Calu3 (cell line): ENCODE results near the gene OSBPL8. TPM values are rescaled to one million over a fixed set of nuclear protein-coding genes. Genes with fewer than 3 reads are reported as not detected.

Source experiments
- BruUV-seq: library from RNA; stranded (reverse); fragments of 400-500 nt; replicated peaks from 2 replicates; lab custom pipeline; 2021; lab: Mats Ljungman, UMichigan
- CTCF ChIA-PET: fragments of 300-600 bp; sonication (Branson Sonifier 250); formaldehyde crosslinking; loops from one replicate; lab custom pipeline; 2022; ENCODE audit warnings: antibody characterized with exemption; lab: Charles Lee
- DNase-seq: peaks from one replicate; pipeline ENCODE4 v3.0.0; 2022
- H3K27ac Mint-ChIP-seq: one replicate; pipeline ENCODE4 v1.8.0; 2022; ENCODE audit warnings: mixed read lengths; ENCODE audit not compliant: unreplicated experiment
- H3K27me3 Mint-ChIP-seq: one replicate; pipeline ENCODE4 v1.8.0; 2022; ENCODE audit warnings: mixed read lengths; ENCODE audit not compliant: unreplicated experiment
- H3K36me3 Mint-ChIP-seq: one replicate; pipeline ENCODE4 v1.8.0; 2022; ENCODE audit warnings: mild to moderate bottlenecking, moderate library complexity, mixed read lengths; ENCODE audit not compliant: insufficient read depth, unreplicated experiment
- H3K4me1 Mint-ChIP-seq: one replicate; pipeline ENCODE4 v1.8.0; 2022; ENCODE audit warnings: mild to moderate bottlenecking, low read depth, mixed read lengths; ENCODE audit not compliant: unreplicated experiment
- H3K4me3 Mint-ChIP-seq: one replicate; pipeline ENCODE4 v1.8.0; 2022; ENCODE audit warnings: mild to moderate bottlenecking, low read depth, moderate library complexity, mixed read lengths; ENCODE audit not compliant: unreplicated experiment
- H3K9me3 Mint-ChIP-seq: one replicate; pipeline ENCODE4 v1.8.0; 2022; ENCODE audit warnings: low read depth, mixed read lengths; ENCODE audit not compliant: unreplicated experiment
- intact Hi-C: fragments of 100-400 bp; cut with micrococcal nuclease; formaldehyde crosslinking; loops from one replicate; pipeline ENCODE4 v1.10.0; 2022; ENCODE audit not compliant: unreplicated experiment
- total RNA-seq: library from RNA; stranded (reverse); gene quantifications from 2 replicates; pipeline ENCODE4 v1.2.3, GENCODE V29; 2022
- TF ChIP-seq, protein P1 (sequence below): fragments of 200-600 bp; IDR thresholded peaks from one replicate; pipeline ENCODE4 v1.8.0; 2022; ENCODE audit warnings: antibody characterized with exemption; ENCODE audit not compliant: unreplicated experiment

OSBPL8 gene
- total RNA-seq, 1 experiment from 2014 or later = 64.9 TPM

DNA sequence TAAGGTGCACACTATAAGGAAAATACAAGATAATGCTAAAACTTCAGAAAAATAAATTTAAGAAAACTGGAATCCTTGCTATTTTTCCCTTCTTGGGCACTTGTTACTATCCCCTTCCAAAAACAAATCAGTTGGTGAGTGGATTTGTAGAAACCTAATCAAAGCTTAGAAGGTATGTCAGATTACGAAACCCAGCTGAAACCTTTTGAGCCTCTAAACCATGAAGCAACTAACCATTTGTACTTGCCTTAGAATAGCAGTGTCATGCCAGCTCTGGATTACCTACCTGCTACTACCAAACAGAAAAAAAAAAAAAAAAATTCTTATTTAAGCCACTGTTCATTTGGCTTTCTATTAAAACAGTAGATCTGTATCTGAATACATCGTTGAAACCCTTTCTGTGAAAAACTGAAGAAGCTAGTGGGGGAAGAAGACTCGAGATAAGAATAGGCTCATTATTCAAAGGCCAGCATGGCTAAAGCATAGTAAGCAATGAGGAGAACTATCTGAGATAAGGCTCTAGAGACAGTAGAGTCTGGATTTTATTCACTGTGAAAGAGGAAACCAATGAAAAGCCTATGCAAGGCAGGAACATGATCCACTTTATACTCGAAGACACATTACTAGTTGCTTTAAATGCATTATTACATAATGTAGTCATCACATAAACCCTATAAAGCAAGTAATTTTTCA lies 30.2 kb downstream of the OSBPL8 start:
- Mint-ChIP-seq H3K4me1 (no peaks in the 10 kb centered on the region), H3K9me3 (no peaks in the 10 kb centered on the region), H3K27me3 (no peaks in the 10 kb centered on the region), H3K27ac (no peak overlapping the region), H3K36me3 (no peaks in the 10 kb centered on the region), H3K4me3 (no peak overlapping the region)
- no peak for DNase-seq
- TF ChIP-seq, protein P1, sequence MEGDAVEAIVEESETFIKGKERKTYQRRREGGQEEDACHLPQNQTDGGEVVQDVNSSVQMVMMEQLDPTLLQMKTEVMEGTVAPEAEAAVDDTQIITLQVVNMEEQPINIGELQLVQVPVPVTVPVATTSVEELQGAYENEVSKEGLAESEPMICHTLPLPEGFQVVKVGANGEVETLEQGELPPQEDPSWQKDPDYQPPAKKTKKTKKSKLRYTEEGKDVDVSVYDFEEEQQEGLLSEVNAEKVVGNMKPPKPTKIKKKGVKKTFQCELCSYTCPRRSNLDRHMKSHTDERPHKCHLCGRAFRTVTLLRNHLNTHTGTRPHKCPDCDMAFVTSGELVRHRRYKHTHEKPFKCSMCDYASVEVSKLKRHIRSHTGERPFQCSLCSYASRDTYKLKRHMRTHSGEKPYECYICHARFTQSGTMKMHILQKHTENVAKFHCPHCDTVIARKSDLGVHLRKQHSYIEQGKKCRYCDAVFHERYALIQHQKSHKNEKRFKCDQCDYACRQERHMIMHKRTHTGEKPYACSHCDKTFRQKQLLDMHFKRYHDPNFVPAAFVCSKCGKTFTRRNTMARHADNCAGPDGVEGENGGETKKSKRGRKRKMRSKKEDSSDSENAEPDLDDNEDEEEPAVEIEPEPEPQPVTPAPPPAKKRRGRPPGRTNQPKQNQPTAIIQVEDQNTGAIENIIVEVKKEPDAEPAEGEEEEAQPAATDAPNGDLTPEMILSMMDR = no peak
- intact Hi-C loops = no loop called here
- CTCF ChIA-PET = interaction anchor here (0.5 to 0.6 kb wide), 2 partner anchors 284 to 1139 kb away, joined by 3 read pairs; no protein-coding TSS in a partner anchor
- BruUV-seq = no TSS peak

DNA sequence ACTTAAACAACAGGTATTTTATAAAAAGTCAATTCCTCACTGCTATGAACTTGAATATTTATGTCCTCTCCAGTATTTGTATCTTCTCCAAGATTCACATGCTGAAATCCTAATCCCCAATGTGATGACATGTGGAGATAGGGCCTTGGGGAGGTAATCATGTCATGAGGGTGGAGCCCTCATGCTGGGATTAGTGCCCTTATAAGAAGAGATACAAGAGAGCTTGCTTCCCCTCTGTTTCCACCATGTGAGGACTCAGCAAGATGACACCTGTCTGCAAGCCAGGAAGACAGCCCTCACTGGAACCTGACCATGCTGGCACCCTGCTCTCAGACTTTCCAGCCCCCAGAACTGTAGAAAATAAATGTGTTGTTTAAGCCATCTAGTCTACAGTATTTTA lies 36.2 kb downstream of the OSBPL8 start:
- CTCF ChIA-PET = no interaction called here
- Mint-ChIP-seq H3K27me3 (no peaks in the 10 kb centered on the region), H3K27ac (no peak overlapping the region), H3K4me3 (no peak overlapping the region), H3K9me3 (peaks cover 9% of the 10 kb centered on the region), H3K4me1 (no peaks in the 10 kb centered on the region), H3K36me3 (no peaks in the 10 kb centered on the region)
- TF ChIP-seq, protein P1 = no peak
- intact Hi-C loops = no loop called here
- BruUV-seq = no TSS peak
- no peak for DNase-seq

DNA sequence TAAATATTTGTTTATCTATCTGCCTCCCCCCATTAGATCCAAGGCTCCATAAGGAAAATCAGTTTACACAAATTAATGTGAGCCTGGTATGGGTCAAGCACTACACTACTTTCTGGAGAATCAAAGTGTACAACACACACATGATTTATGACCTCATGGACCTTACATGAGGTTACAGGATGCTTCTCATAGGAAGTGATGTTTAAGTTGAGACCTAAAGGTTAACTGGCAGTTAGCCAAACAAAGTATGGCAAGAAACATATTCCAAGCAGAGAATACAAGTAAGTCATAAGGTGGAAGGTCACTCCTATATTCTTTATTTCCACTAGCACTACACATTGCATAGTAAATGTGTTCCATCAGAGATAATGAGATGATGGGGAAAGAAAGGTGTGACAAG lies 39.2 kb downstream of the OSBPL8 start:
- Mint-ChIP-seq H3K36me3 (no peaks in the 10 kb centered on the region), H3K27ac (no peak overlapping the region), H3K27me3 (no peaks in the 10 kb centered on the region), H3K9me3 (peaks cover 9% of the 10 kb centered on the region), H3K4me1 (no peaks in the 10 kb centered on the region), H3K4me3 (no peak overlapping the region)
- no TSS peak for BruUV-seq
- CTCF ChIA-PET = no interaction called here
- TF ChIP-seq, protein P1 = no peak
- intact Hi-C loops = no loop called here
- DNase-seq = no peak

GRCh38 chr12:76519538-76519937 lies 40.0 kb downstream of the OSBPL8 start:
- CTCF ChIA-PET = no interaction called here
- no peaks in the 10 kb centered on the region for H3K36me3 Mint-ChIP-seq
- TF ChIP-seq, protein P1 = no peak
- BruUV-seq = no TSS peak
- peaks cover 9% of the 10 kb centered on the region for H3K9me3 Mint-ChIP-seq
- no peaks in the 10 kb centered on the region for H3K27me3 Mint-ChIP-seq
- H3K4me3 Mint-ChIP-seq = no peak overlapping the region
- DNase-seq = no peak
- H3K27ac Mint-ChIP-seq = no peak overlapping the region
- intact Hi-C loops = no loop called here
- H3K4me1 Mint-ChIP-seq = no peaks in the 10 kb centered on the region
